CD4-positive, alpha-beta T cell (primary cell): ENCODE results near the gene SMIM1. TPM values are rescaled to one million over a fixed set of nuclear protein-coding genes. Genes with fewer than 3 reads are reported as not detected.
"Not testable (repeated sequence)": the region's sequence is repeated elsewhere in the genome, so short reads cannot be mapped to it uniquely, and the experiment has no call there.

ENCODE experiments used
- ATAC-seq: fragments of 200-7000 bp; cut with Tn5 transposase; one replicate; pipeline ENCODE4 v1.10.0; 2022; ENCODE audit warnings: mild to moderate bottlenecking; ENCODE audit not compliant: poor library complexity
- CTCF ChIA-PET: fragments of 350-600 bp; sonication (Branson Sonifier 250); formaldehyde crosslinking; loops from one replicate; lab custom pipeline; 2021; ENCODE audit warnings: antibody characterized with exemption, inconsistent platforms; lab: Charles Lee
- POLR2A ChIA-PET: fragments of 350-600 bp; sonication (Branson Sonifier 250); formaldehyde crosslinking; loops from one replicate; lab custom pipeline; 2021; ENCODE audit warnings: antibody characterized with exemption, inconsistent platforms; lab: Charles Lee
- DNase-seq, 14 experiments: peaks; one replicate each; pipeline ENCODE4 v3.0.0-alpha.2; 2013 to 2020; ENCODE audit warnings: mixed read lengths in 2 of 14
- H3K27ac ChIP-seq, 2 donors: one replicate each; pipeline versions ENCODE4 v1.5.1 to v1.7.0; 2013; ENCODE audit warnings: low read length in 2 of 2, low read depth in 1 of 2, mild to moderate bottlenecking in 1 of 2
- H3K27me3 ChIP-seq, 2 experiments: 1 replicate in 1 of 2; 2 replicates in 1 of 2; pipeline versions ENCODE4 v1.6.1 to v1.7.0; 2013; ENCODE audit warnings: low read length in 2 of 2, control low read depth in 1 of 2, mild to moderate bottlenecking in 1 of 2, moderate library complexity in 1 of 2; ENCODE audit not compliant: insufficient read depth in 2 of 2, control insufficient read depth in 1 of 2
- H3K36me3 ChIP-seq: one replicate; pipeline ENCODE4 v1.6.1; 2013; ENCODE audit warnings: low read length, control low read depth; ENCODE audit not compliant: insufficient read depth
- H3K4me1 ChIP-seq: one replicate; pipeline ENCODE4 v1.6.1; 2013; ENCODE audit warnings: low read length, control low read depth; ENCODE audit not compliant: insufficient read depth
- H3K4me3 ChIP-seq: one replicate; pipeline ENCODE4 v1.5.1; 2013; ENCODE audit warnings: mild to moderate bottlenecking, low read length, moderate library complexity
- H3K9me3 ChIP-seq, 2 experiments: 1 replicate in 1 of 2; 2 replicates in 1 of 2; pipeline versions ENCODE4 v1.6.1 to v1.7.0; 2013; ENCODE audit warnings: low read length in 2 of 2, mild to moderate bottlenecking in 2 of 2, control low read depth in 1 of 2, moderate library complexity in 1 of 2; ENCODE audit not compliant: control insufficient read depth in 1 of 2, insufficient read depth in 1 of 2
- H3K27ac Mint-ChIP-seq: one replicate; pipeline ENCODE4 v1.8.0; 2020; ENCODE audit warnings: mixed read lengths
- H3K27me3 Mint-ChIP-seq: one replicate; pipeline ENCODE4 v1.8.0; 2021; ENCODE audit warnings: mixed read lengths
- H3K36me3 Mint-ChIP-seq: one replicate; pipeline ENCODE4 v1.8.0; 2021; ENCODE audit warnings: low read depth, mixed read lengths
- H3K4me1 Mint-ChIP-seq: one replicate; pipeline ENCODE4 v1.8.0; 2021; ENCODE audit warnings: low read depth, mixed read lengths
- H3K4me3 Mint-ChIP-seq: one replicate; pipeline ENCODE4 v1.8.0; 2020; ENCODE audit warnings: mild to moderate bottlenecking, mixed read lengths
- H3K9me3 Mint-ChIP-seq: one replicate; pipeline ENCODE4 v1.8.0; 2020; ENCODE audit warnings: mixed read lengths
- intact Hi-C, 2 experiments: fragments of 100-400 bp; cut with DNase I in 1 of 2; cut with micrococcal nuclease in 1 of 2; formaldehyde crosslinking; loops; one replicate each; pipeline versions ENCODE4 v1.15.1 to v1.9.0; 2023 to 2025; cut with DNase I, micrococcal nuclease
- total RNA-seq, 174 experiments: library from RNA in 2 of 174; stranded (reverse) in 2 of 174; gene quantifications; one replicate each; pipeline ENCODE4 v1.2.3 and lab custom pipeline; 2021 to 2026
- TF ChIP-seq, protein P1 (sequence below): fragments of 200-600 bp; IDR thresholded peaks from one replicate; pipeline ENCODE4 v1.8.0; 2022; ENCODE audit warnings: antibody characterized with exemption, mild to moderate bottlenecking

The SMIM1 gene
- total RNA-seq, 2 experiments from 2014 or later: 1.8 to 2.6 TPM

DNA sequence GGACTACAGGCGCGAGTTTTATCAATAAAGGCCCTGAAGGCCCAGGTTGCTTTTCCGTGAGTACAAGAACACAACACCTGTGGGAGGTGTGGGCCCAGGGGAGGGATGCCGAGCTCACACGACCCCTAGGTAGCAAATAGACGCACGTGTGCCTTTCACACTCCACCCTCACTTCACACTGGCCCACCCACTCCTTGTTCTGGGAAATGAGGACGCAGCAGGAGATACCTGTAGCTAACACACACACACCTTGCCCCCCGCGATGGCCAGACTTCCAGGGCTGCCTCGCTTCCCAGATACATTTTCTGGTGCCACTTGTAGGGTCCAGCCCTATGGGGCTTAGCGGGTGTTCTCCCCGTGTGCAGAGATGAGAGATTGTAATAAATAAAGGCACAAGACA, 24.6 kb upstream of the SMIM1 start:
- no peaks in the 10 kb centered on the region for H3K27me3 Mint-ChIP-seq
- H3K4me3 ChIP-seq: peak overlapping the region; percentile 57
- H3K36me3 Mint-ChIP-seq: peaks cover 10% of the 10 kb centered on the region

DNA sequence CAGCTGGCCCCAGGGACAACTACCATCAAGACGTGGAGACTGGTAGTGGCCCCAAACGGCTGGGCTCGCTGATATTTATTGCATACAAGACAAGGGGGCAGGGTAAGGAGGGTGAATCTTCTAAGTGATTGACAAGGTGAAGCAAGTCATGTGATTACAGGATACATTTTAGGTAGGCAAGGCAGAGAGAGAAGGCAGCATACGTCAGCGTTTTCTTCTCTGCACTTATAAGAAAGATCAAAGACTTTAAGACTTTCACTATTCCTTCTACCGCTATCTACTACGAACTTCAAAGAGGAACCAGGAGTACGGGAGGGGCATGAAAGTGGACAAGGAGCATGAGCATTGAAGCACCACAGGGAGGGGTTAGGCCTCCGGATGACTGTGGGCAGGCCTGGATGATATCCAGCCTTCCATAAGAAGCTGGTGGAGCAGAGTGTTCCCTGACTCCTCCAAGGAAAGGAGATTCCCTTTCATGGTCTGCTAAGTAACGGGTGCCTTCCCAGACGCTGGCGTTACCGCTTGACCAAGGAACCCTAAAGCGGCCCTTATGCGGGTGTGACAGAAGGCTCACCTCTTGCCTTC, 24.1 kb upstream of the SMIM1 start:
- H3K27me3 ChIP-seq, CTCF ChIA-PET, H3K27me3 Mint-ChIP-seq, H3K9me3 ChIP-seq, intact Hi-C loops, H3K36me3 ChIP-seq, H3K36me3 Mint-ChIP-seq, H3K9me3 Mint-ChIP-seq, H3K27ac ChIP-seq, H3K4me3 ChIP-seq, H3K27ac Mint-ChIP-seq, DNase-seq, ATAC-seq: not testable (repeated sequence)
- POLR2A ChIA-PET: interaction anchor here (1.2 kb wide), 1 partner anchor 48 kb away, joined by 4 read pairs; the partner anchor contains the start of gene LRRC47
- H3K4me1 ChIP-seq: peaks cover 29% of the 10 kb centered on the region
- peaks cover 34% of the 10 kb centered on the region for H3K4me1 Mint-ChIP-seq
- H3K4me3 Mint-ChIP-seq: peak overlapping the region; percentile 72

More for the DNA sequence above, 24.6 kb upstream of the SMIM1 start:
- Histone ChIP-seq H3K27me3 (no peaks in the 10 kb centered on the region), H3K27ac (no peak overlapping the region), H3K36me3 (peaks cover under 1% of the 10 kb centered on the region), H3K9me3 (peaks cover 0 to 8% of the 10 kb centered on the region in 2 experiments), H3K4me1 (peaks cover 29% of the 10 kb centered on the region)
- no peak overlapping the region for H3K27ac Mint-ChIP-seq
- H3K4me1 Mint-ChIP-seq: peaks cover 34% of the 10 kb centered on the region
- ChIA-PET CTCF (no interaction called here), POLR2A (interaction anchor here (1.2 kb wide), 1 partner anchor 49 kb away, joined by 4 read pairs; the partner anchor contains the start of gene LRRC47)
- TF ChIP-seq, protein P1, sequence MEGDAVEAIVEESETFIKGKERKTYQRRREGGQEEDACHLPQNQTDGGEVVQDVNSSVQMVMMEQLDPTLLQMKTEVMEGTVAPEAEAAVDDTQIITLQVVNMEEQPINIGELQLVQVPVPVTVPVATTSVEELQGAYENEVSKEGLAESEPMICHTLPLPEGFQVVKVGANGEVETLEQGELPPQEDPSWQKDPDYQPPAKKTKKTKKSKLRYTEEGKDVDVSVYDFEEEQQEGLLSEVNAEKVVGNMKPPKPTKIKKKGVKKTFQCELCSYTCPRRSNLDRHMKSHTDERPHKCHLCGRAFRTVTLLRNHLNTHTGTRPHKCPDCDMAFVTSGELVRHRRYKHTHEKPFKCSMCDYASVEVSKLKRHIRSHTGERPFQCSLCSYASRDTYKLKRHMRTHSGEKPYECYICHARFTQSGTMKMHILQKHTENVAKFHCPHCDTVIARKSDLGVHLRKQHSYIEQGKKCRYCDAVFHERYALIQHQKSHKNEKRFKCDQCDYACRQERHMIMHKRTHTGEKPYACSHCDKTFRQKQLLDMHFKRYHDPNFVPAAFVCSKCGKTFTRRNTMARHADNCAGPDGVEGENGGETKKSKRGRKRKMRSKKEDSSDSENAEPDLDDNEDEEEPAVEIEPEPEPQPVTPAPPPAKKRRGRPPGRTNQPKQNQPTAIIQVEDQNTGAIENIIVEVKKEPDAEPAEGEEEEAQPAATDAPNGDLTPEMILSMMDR: no peak
- no peak for DNase-seq
- peak overlapping the region; percentile 72 for H3K4me3 Mint-ChIP-seq
- ATAC-seq: no peak
- intact Hi-C loops: loop anchor here in 1 of 2 experiments (1.0 to 2.0 kb wide), 3 partner anchors 25 to 99 kb away; partner anchors contain the start of genes LRRC47 and SMIM1
- H3K9me3 Mint-ChIP-seq: no peaks in the 10 kb centered on the region

DNA sequence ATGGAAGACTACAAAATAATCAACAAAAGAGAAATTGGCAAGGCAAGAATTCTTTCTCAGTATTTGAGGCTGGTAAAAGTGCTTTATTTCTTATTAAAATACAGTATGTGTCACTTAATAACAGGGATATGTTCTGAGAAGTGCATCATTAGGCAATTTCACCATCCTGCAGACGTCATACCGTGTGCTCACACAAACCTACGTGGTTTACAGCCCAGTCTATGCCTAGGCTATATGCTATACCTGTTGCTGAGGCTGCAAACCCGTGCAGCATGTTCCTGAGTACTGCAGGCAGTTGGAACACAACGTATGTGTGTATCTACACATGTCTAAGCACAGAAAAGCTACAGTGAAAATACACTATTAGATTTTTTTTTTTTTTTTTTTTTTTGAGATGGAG, 23.0 kb upstream of the SMIM1 start:
- Histone ChIP-seq H3K4me3 (no peak overlapping the region), H3K27ac (no peak overlapping the region), H3K27me3 (no peaks in the 10 kb centered on the region), H3K4me1 (peaks cover 29% of the 10 kb centered on the region), H3K9me3 (peaks cover 0 to 8% of the 10 kb centered on the region in 2 experiments), H3K36me3 (no peaks in the 10 kb centered on the region)
- no peak overlapping the region for H3K27ac Mint-ChIP-seq
- no peaks in the 10 kb centered on the region for H3K9me3 Mint-ChIP-seq
- DNase-seq: no peak
- no peak overlapping the region for H3K4me3 Mint-ChIP-seq
- TF ChIP-seq, protein P1: no peak
- ATAC-seq: no peak
- no peaks in the 10 kb centered on the region for H3K27me3 Mint-ChIP-seq
- ChIA-PET POLR2A (no interaction called here), CTCF (no interaction called here)
- no peaks in the 10 kb centered on the region for H3K36me3 Mint-ChIP-seq
- intact Hi-C loops: no loop called here
- H3K4me1 Mint-ChIP-seq: peaks cover 34% of the 10 kb centered on the region

DNA sequence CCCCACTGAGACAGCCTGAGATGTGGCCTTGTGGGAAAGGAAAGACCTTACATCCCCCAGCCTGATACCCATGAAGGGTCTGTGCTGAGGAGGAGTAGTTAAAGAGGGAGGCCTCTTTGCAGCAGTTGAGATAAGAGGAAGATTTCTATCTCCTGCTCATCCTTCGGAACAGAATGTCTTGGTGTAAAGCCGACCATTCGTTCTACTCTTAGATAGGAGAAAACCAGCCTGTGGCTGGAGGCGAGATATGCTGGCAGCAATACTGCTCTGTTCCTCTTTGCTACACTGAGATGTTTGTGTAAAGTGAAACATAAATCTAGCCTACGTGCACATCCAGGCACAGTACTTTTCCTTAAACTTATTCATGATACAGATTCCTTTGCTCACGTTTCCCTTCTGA, 21.8 kb upstream of the SMIM1 start:
- H3K4me3 Mint-ChIP-seq: no peak overlapping the region
- Histone ChIP-seq H3K27me3 (no peaks in the 10 kb centered on the region), H3K4me1 (peaks cover 22% of the 10 kb centered on the region), H3K4me3 (no peak overlapping the region), H3K27ac (no peak overlapping the region), H3K9me3 (peaks cover 0 to 6% of the 10 kb centered on the region in 2 experiments), H3K36me3 (no peaks in the 10 kb centered on the region)
- ChIA-PET CTCF (no interaction called here), POLR2A (no interaction called here)
- no peaks in the 10 kb centered on the region for H3K27me3 Mint-ChIP-seq
- DNase-seq: no peak
- no peaks in the 10 kb centered on the region for H3K9me3 Mint-ChIP-seq
- intact Hi-C loops: no loop called here
- TF ChIP-seq, protein P1: no peak
- peaks cover 21% of the 10 kb centered on the region for H3K4me1 Mint-ChIP-seq
- ATAC-seq: no peak
- H3K36me3 Mint-ChIP-seq: no peaks in the 10 kb centered on the region
- no peak overlapping the region for H3K27ac Mint-ChIP-seq
